Left renal cortex interstitium (tissue), 4 donors: ENCODE measurements around the gene SPATA25. TPM values are rescaled to one million over a fixed set of nuclear protein-coding genes. Genes with fewer than 3 reads are reported as not detected.
"Not testable (repeated sequence)": the region's sequence is repeated elsewhere in the genome, so short reads cannot be mapped to it uniquely, and the experiment has no call there.

ENCODE experiments used
- DNase-seq, 4 donors: peaks; one replicate each; pipeline ENCODE4 v3.0.0-alpha.2; 2013; ENCODE audit warnings: low read depth in 4 of 4, low spot score in 2 of 4, missing footprints in 1 of 4
- polyA plus RNA-seq, 4 donors: library from polyadenylated mRNA; unstranded; fragments of 120-200 nt; gene quantifications; one replicate each; pipeline ENCODE4 v1.2.1, GENCODE V29; 2013; ENCODE audit not compliant: insufficient read length in 4 of 4

Gene SPATA25
- polyA plus RNA-seq, 4 donors = 2.6 to 7.4 (median 4.8) TPM

DNA sequence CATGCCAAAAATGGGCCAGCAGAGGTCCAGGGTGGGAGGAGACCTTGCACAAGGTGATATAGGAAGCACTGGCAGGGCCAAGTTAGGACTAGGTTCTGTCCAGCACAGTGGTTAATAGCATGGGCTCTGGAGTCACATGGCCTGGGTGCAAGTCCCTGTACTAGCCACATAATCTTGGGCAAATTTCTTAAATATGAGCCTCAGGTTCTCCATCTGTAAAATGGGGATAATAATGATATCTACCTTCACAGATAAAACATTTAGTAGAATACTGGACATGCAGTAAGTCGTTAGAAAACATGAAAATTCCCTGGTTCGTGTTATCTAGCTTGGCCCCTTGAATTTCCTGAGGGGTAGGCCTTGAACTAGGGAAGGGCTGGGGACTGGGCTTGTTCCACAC, 9.9 kb upstream of the SPATA25 start:
- no peak for DNase-seq

DNA sequence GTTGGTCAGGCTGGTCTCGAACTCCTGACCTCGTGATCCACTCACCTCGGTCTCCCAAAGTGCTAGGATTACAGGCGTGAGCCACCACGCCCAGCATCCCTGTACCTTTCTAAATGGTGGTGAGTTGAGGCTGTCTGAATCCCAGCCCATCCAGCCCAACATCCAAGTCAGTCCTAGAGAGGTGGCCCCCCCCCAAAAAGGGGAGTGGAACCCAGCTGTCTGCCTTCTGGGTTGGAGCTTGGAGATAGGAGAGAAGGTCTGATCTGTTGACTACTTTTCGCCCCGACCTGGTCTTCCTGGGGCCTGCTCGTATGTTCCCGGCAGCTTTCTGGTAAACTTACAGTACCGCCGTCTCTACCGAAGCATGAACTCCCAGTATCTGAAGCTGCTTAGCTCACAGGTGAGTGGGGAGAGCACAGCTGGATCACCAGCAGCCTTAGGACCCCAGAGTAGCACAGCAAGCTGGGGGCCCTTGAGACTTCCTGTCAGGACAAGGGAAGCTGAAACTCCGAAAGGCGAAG, 9.3 kb upstream of the SPATA25 start:
- no peak for DNase-seq

DNA sequence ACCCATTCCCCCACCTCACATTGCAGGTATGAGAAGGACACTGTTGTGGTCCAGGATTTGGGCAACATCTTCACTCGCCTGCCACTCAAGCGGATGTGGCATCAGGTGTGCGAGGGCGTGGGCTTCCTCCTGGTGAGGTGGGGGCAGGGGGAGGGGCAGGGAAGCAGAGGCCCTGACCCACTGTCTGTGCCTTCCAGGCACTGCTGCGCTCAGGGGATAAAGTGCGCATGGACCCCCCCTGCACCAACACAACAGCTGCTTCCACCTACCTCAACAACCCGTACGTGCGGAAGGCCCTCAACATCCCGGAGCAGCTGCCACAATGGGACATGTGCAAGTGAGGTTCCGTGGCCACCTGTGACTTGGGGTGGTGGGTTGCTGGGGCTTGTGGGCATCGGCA, 7.4 kb upstream of the SPATA25 start:
- no peak for DNase-seq

DNA sequence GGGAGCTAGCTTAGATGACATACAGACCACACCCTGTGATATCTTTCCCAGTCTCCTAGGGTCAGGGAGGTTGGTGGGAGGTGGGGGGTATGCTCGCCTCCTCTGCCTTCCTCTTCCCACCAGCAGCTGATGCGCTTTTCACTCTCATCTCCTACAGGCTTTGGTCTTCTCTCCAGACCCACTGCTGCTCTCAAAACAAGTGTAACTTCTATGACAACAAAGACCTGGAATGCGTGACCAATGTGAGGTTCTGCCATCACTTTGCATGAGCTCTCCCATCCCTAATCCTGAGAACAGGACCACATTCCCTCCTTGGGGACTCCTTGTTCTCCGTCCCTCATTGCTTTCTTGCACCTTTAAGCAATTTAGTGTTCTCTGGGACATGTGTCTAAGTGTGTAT, 6.4 kb upstream of the SPATA25 start:
- no peak for DNase-seq

DNA sequence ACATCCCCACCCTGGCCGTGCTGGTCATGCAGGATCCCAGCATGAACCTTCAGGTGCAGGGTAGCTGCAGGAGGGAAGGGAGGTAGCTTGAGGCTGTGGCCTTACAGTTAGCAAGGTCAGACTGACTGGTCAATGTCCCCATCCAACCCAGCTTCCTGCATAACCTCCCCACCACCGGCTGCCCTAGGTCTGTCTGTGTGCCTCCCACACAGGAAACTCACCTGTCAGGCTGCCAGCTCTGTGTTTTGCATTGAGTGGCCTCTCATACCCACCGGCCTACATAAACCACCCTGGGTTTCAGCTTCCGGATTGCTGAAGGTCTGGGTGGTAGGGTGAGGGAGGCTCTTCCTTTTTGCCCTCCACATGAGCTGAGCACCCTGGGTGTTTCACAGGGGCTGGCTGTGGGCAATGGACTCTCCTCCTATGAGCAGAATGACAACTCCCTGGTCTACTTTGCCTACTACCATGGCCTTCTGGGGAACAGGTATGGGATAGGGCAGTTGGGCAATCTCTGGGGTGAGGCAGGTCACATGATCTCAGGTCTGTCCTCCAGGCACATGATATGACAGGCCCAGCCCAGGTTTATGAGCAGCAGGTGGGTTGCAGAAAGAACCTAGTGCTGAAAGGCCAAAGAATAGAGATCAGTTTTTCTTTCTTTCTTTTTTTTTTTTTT, 5.5 kb upstream of the SPATA25 start:
- no peak for DNase-seq

DNA sequence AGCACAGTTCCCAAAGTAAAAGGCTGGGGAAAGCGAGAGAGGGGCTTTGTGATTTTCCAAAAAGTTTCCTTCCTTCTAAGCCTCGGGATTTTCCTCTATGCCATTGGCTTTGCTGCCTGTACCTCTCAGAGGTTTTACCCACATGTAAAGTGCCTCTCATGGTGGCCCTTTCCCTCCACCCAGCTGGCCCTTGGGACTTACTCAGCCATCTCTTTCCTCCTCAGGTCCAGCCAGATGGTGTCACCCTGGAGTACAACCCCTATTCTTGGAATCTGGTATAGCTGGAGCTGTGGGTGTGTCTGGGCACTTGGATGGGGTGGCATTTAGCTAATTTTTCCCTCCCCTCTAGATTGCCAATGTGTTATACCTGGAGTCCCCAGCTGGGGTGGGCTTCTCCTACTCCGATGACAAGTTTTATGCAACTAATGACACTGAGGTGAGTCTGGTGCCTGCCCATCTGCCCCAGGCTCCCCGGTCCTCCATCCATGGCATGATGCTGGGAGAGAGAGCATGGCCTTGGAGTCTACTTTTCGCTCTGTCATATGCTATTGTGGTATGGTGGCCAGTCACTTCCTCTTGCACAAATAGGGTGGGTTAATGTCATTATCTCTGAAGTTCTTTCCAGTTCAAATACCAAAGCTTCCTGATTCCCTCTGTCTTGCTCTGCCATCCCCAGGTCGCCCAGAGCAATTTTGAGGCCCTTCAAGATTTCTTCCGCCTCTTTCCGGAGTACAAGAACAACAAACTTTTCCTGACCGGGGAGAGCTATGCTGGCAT, 4.8 kb upstream of the SPATA25 start:
- DNase-seq = no peak

DNA sequence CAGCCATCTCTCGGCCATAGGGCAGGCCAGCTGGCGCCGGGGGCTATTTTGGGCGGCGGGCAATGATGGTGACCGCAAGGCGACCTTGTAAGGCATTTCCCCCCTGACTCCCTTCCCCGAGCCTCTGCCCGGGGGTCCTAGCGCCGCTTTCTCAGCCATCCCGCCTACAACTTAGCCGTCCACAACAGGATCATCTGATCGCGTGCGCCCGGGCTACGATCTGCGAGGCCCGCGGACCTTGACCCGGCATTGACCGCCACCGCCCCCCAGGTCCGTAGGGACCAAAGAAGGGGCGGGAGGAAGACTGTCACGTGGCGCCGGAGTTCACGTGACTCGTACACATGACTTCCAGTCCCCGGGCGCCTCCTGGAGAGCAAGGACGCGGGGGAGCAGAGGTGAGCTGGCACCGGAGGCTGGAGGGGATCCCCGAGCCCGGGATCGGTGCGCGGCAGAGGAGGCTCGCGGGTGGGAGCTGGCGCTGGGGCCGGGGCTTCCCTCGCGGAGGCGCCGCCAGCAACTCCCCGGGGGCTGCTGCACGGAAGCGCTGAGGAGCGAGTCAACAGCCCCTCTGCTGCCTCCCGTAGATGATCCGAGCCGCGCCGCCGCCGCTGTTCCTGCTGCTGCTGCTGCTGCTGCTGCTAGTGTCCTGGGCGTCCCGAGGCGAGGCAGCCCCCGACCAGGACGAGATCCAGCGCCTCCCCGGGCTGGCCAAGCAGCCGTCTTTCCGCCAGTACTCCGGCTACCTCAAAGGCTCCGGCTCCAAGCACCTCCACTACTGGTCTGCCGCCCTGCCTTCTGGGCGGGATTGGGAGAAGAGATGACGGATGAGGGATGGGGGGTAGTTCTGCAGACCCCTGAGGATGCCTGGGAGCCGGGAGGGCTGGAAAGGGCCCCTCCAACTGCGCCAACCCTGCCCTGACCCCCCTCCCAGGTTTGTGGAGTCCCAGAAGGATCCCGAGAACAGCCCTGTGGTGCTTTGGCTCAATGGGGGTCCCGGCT, 3.9 kb upstream of the SPATA25 start, which contains the start of the genes CTSA and NEURL2:
TSS of gene CTSA (plus strand) at position 351 of the 999 bp plus-strand sequence. CDS start at position 585, 234 bp downstream.
TSS of gene NEURL2 (minus strand) at position 224 of the 999 bp plus-strand sequence. CDS start at position 7, 217 bp downstream.
- peak; percentile 80 to 86 (median 84) for DNase-seq

DNA sequence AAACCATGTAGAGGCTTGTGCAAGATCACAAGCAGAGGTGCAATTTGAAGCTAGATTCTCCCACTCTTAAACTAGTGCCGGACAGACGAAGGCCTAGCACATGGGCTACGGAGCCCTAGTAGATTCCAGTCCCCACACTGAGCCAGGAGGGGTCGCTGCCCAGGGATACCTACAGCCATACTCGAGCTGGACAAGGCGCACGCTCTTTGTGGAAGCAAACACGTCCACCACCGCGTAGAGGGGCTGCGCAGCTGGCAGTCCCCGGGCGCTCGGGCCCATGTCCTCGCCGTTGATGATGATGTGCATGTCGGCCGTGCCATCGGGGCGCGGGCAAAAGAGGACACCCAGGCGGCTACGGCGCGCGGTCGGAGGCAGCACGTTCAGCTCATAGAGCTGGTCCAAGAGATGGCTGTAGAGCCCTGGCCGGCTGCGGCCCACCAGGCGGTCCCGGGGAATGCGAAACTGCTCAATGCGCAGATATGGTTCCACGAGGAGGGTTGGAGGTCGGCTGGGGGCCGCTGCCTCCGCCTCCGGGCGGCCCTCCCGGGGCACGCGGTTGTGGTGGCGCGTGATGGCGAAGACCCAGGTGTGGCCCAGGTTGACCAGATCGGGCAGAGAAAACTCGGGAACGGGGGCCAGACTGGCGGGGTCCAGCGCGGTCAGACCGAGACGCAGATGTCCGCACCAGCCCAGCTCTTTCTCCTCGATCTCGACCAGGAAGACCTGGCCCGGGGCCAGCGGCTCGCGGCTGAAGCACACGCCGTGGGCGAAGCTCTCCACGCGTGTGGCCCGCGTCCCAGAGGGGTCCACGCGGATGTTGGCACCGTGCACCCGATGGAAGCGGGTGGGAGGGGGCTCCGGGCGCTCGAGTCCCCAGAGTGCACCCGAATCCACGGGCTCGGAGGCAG, 2.9 kb upstream of the SPATA25 start:
- peak; percentile 37 to 83 (median 71) for DNase-seq

DNA sequence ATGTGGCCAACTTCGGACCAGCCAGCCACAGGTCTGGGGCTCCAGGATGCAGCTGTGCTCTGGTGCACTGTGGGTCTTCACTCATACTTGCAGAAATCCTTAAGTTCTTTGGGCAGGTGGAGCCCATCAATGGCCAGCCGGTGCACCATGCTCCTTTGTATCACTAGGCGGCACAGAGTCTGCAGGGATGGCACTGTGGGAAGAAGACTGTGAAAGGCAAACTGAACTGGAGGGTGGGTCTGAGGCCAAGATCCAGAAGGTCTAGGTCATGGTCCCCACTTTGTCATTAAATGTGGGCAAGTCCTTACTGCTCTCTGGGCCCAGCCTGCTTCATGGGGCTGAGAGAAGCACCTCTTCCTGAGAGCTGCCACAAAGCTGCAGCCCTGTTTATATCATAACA, 1.3 kb upstream of the SPATA25 start:
- no peak for DNase-seq

DNA sequence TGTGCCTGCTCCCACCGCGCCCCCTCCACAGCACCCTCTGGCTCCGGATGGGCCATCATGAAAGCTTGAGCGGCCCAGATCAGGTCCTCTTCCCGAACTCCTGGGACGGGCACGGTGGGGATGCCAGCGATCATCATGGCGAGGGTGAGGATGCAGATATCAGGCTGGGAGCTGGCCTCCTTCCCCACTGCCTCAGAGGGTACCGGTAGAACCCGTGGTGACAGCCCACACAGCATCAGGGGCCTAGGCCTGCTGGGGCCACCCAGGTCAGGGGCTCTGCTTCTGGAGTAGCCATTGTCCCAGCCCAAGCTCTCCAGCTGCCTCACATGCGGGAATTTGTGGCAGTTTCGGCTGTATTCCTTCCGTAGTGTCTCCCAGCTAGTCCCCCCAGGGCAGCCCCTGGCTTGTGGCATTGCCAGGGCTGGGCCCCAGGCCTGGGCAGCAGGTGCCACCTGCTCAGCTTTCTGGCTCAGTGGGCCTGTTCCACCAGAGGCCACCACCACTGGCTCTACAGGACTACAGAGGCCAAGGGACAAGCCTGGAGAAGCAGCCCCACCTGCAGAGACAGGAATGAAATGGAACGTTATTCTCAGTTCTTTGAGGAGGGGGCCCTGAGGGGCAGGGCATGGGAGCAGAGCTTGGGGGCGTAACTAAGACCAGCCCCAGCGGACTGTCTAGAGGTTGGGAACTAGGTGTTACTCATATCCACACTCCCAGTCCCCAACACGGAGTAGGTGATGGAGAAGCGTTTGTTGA, 654 bp downstream of the SPATA25 start:
- DNase-seq = no peak

DNA sequence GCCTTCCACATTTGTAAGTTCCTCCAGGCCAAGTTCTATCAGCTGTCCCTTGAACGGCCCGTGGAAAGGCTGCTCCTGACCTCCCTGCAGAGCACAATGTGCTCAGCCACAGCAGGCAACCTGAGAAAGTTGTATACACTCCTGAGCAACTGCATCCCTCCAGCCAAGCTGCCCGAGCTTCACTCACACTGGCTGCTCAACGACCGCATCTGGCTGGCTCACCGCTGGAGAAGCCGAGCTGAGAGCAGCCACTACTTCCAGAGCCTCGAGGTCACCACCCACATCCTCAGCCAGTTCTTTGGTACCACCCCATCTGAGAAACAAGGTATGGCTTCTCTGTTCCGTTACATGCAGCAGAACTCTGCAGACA, 4.3 kb downstream of the SPATA25 start:
- DNase-seq = no peak

DNA sequence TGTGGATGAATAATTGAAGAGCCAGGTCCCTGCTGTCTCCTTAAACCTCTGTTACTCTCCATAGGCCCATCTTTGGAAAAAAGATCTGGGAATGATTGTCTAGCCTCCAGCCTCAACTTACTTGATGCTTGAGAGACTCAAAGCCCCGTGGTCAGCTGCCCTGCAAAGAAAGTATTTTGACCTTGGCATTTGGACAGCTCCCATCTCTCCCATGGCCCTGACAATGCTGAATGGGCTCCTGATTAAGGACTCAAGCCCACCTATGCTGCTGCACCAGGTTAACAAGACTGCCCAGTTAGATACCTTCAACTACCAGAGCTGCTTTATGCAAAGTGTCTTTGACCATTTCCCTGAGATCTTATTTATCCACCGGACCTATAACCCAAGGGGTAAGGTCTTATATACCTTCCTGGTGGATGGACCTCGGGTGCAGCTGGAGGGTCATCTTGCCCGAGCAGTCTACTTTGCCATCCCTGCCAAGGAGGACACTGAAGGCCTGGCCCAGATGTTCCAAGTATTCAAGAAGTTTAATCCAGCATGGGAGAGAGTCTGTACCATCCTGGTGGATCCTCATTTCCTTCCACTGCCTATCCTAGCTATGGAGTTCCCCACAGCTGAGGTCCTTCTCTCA, 4.8 kb downstream of the SPATA25 start:
- DNase-seq = no peak

DNA sequence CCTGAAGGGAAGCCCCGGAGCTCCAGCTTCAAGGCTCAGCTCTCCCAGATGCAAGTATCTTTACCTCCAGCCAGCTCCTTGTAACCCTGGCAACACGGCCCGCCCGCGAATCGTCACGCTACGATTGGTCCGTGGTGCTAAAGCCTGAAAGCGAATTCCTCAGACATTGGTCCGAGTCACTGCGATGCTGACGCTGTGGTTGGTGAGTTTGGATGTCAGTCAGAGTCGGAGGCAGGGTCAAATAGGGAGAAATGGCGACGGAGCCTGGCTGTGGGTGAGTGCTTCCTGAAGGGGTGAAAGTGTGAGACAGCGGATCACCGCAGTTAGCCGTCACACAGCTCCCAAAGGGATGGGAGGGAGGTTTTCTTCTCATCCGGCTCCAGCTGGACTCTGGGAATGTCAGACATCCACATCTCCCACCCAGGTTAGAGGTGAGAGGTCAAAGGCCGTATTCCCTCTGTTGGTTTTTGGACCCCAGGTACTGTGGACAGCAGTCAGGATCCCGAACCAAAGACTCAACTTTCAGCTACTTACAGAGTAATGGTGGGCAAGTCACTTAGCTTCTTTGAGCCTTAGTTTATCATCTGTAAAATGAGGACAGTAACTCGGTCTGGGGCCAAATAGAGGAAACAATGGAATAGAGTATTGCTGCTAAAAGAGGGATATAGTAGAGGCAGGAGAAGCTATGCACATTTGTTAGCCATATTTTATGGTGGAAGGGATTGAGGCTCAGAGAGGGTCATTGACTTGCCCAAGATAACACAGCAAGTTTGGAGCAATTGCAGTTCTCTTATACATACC, 6.2 kb downstream of the SPATA25 start, which contains the start of gene ZSWIM1:
TSS of gene ZSWIM1 (plus strand) at position 240 of the 801 bp plus-strand sequence. CDS start 1,366 bp downstream, outside the sequence.
- peak; percentile 97 to 100 (median 98) for DNase-seq

DNA sequence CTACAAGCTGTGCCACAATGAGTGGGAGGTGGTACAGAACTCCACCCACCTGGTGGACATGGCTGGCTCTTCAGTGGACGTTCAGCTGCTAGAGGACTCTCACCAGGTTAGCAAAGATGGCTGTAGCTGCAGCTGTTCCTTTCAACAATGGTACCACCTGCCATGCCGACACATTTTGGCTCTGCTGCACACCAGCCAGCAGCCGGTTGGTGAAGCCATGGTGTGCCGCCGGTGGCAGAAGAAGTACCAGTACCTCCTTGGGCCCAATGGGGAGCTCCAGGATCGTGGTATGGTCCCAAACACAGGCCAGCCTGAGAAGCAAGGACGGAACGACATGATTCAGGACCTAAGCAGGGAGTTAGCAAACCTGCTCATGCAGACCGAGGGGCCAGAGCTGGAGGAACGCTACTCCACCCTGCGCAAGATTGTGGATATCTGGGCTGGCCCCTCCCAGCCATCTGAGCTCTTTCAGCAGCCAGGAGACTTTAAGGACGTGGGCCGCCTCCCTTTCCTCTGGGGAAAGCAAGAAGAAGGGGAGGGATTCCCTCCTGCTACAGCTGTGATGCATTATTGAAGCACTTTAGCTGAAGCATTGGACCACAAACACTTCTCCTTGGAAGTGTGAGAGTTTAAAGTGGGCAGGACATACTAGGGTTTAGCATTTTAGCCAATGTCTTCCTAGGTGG, 9.2 kb downstream of the SPATA25 start:
- no peak for DNase-seq

DNA sequence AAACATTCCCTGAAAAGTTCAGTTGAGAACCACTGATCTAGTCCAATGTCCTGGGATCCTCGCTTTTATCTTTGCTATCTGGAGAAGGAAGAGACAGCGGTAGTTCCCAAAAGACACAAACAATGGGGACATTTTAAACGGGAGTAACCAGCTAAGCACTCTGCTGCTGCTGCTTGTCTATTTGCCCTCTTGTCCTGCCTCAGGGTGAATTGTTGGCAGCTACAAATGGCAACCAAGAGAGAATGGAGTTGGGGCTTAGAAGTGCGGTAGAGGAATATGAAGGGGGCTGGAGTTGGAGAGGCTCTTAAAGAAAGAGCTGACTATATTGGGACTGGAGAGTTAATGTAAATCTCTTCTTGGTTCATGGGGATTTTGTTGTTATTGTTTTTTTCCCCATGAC, 12.8 kb downstream of the SPATA25 start:
- no peak for DNase-seq

DNA sequence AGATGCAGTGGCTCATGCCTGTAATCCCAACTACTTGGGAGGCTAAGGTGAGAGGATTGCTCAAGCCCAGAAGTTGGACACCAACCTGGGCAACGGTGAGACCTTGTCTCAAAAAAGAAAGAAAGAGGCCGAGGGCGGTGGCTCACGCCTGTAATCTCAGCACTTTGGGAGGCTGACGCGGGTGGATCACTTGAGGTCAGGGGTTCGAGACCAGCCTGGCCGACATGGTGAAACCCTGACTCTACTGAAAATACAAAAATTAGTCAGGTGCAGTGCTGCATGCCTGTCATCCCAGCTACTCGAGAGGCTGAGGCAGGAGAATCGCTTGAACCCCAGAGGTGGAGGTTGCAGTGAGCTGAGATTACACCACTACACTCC, 13.3 kb downstream of the SPATA25 start:
- not testable (repeated sequence) for DNase-seq
